Neutrophil (primary cell): ENCODE results near the gene WNK3.

Experiments
- H3K27ac ChIP-seq: fragments of 200-600 bp; sonication (generic); 2 replicates; pipeline ENCODE4 v1.5.1; 2016; ENCODE audit warnings: mild to moderate bottlenecking, moderate library complexity
- H3K27me3 ChIP-seq: fragments of 200-600 bp; sonication (generic); 2 replicates; pipeline ENCODE4 v1.6.0; 2016; ENCODE audit warnings: mild to moderate bottlenecking
- H3K36me3 ChIP-seq: fragments of 200-600 bp; sonication (generic); 2 replicates; pipeline ENCODE4 v1.5.1; 2017
- H3K4me1 ChIP-seq, 2 experiments: fragments of 200-600 bp in 1 of 2; sonication (generic) in 1 of 2; 1 replicate in 1 of 2; 2 replicates in 1 of 2; pipeline versions ENCODE4 v1.5.1 to v1.6.1; 2013 to 2016; ENCODE audit warnings: low read depth in 1 of 2, low read length in 1 of 2, mild to moderate bottlenecking in 1 of 2, moderate library complexity in 1 of 2; ENCODE audit not compliant: control insufficient read depth in 1 of 2, insufficient read depth in 1 of 2
- H3K4me3 ChIP-seq, 2 experiments: fragments of 200-600 bp in 1 of 2; sonication (generic) in 1 of 2; 1 replicate in 1 of 2; 2 replicates in 1 of 2; pipeline ENCODE4 v1.5.1; 2013 to 2016; ENCODE audit warnings: low read depth in 1 of 2, low read length in 1 of 2, mild to moderate bottlenecking in 1 of 2, moderate library complexity in 1 of 2
- H3K9me3 ChIP-seq: fragments of 200-600 bp; sonication (generic); 2 replicates; pipeline ENCODE4 v1.5.1; 2016
- TF ChIP-seq, protein P1 (sequence below): fragments of 200-600 bp; sonication (generic); IDR thresholded peaks from 2 replicates; pipeline ENCODE4 v1.5.1; 2016; ENCODE audit warnings: antibody characterized with exemption

WNK3 gene

GRCh38 chrX:54238588-54238987, 119.3 kb downstream of the WNK3 start:
- H3K27ac ChIP-seq: no peak overlapping the region
- no peaks in the 10 kb centered on the region for H3K9me3 ChIP-seq
- no peaks in the 10 kb centered on the region for H3K36me3 ChIP-seq
- no peaks in the 10 kb centered on the region for H3K4me1 ChIP-seq
- no peak overlapping the region for H3K4me3 ChIP-seq
- TF ChIP-seq, protein P1, sequence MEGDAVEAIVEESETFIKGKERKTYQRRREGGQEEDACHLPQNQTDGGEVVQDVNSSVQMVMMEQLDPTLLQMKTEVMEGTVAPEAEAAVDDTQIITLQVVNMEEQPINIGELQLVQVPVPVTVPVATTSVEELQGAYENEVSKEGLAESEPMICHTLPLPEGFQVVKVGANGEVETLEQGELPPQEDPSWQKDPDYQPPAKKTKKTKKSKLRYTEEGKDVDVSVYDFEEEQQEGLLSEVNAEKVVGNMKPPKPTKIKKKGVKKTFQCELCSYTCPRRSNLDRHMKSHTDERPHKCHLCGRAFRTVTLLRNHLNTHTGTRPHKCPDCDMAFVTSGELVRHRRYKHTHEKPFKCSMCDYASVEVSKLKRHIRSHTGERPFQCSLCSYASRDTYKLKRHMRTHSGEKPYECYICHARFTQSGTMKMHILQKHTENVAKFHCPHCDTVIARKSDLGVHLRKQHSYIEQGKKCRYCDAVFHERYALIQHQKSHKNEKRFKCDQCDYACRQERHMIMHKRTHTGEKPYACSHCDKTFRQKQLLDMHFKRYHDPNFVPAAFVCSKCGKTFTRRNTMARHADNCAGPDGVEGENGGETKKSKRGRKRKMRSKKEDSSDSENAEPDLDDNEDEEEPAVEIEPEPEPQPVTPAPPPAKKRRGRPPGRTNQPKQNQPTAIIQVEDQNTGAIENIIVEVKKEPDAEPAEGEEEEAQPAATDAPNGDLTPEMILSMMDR: no peak
- H3K27me3 ChIP-seq: no peaks in the 10 kb centered on the region

GRCh38 chrX:54237014-54237413, 120.8 kb downstream of the WNK3 start:
- Histone ChIP-seq H3K9me3 (no peaks in the 10 kb centered on the region), H3K4me3 (no peak overlapping the region), H3K27ac (no peak overlapping the region), H3K4me1 (no peaks in the 10 kb centered on the region), H3K36me3 (no peaks in the 10 kb centered on the region), H3K27me3 (no peaks in the 10 kb centered on the region)
- TF ChIP-seq, protein P1: no peak

DNA sequence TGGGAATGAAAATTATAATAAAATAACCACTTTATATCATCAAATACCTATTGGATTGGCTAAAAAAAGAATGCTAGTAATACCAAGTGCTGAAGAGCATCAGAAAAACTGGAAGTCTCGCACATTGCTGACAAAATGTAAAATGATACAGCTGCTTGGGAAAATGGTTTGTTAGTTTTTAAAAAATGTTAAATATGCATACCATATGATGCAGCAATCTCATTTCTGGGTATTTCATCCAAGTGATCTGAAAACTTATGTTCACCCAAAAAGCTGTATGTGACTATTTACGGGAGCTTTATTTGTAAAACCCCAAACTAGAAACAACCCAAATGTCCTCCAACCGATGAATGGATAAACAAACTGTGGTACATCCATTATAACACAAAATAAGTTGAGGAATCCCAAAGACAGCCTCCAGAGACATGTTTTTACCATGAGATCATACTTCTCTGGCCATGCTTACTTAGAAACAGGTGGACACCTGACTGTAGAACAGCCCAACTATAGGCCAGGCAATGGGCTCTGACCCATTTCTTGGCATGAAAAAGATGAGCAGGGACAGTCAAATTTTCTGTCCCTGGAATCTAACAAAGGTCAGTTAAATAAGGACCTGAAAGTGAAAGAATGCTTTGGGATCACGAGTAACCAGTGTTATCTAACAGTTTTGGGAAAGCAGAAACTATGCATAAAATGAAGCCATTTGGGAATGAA, 127.3 kb downstream of the WNK3 start:
- TF ChIP-seq, protein P1: no peak
- no peaks in the 10 kb centered on the region for H3K9me3 ChIP-seq
- no peak overlapping the region for H3K4me3 ChIP-seq
- H3K36me3 ChIP-seq: no peaks in the 10 kb centered on the region
- no peaks in the 10 kb centered on the region for H3K27me3 ChIP-seq
- H3K27ac ChIP-seq: no peak overlapping the region
- H3K4me1 ChIP-seq: no peaks in the 10 kb centered on the region

- Histone ChIP-seq H3K27ac (no peak overlapping the region), H3K4me1 (no peaks in the 10 kb centered on the region), H3K4me3 (no peak overlapping the region), H3K36me3 (no peaks in the 10 kb centered on the region), H3K27me3 (no peaks in the 10 kb centered on the region), H3K9me3 (no peaks in the 10 kb centered on the region)
- TF ChIP-seq, protein P1: no peak
Observed at GRCh38 chrX:54223581-54223980, 134.3 kb downstream of the WNK3 start.

GRCh38 chrX:54213603-54214002, 144.2 kb downstream of the WNK3 start:
- Histone ChIP-seq H3K27me3 (no peaks in the 10 kb centered on the region), H3K4me3 (no peak overlapping the region), H3K4me1 (no peaks in the 10 kb centered on the region), H3K9me3 (no peaks in the 10 kb centered on the region), H3K27ac (no peak overlapping the region), H3K36me3 (no peaks in the 10 kb centered on the region)
- TF ChIP-seq, protein P1: no peak
